ENCODE results near the gene TRAF3.

TRAF3 gene

GRCh38 chr14:102798926-102799325 lies 21.7 kb downstream of the TRAF3 start:
- H3K4me3 ChIP-seq (ENCODE audit: low read depth in 1 of 2, low read length in 2 of 2): no peak overlapping the region
- no peaks in the 10 kb centered on the region for H3K36me3 ChIP-seq (ENCODE audit: insufficient read depth, low read length)
- peaks cover 53% of the 10 kb centered on the region for H4K20me1 ChIP-seq (ENCODE audit: insufficient read depth, low read length)
- H2AFZ ChIP-seq (ENCODE audit: low read depth, low read length): no peak overlapping the region
- DNase-seq (no peak), ATAC-seq (ENCODE audit: insufficient read depth, low read depth) (no peak)
- H3K27ac ChIP-seq (ENCODE audit: low read length): no peak overlapping the region
- H3K79me2 ChIP-seq (ENCODE audit: insufficient read depth, low read length): peaks cover 81% of the 10 kb centered on the region
- H3K4me1 ChIP-seq (ENCODE audit: insufficient read depth, low read length): no peaks in the 10 kb centered on the region
- no peak overlapping the region for H3K4me2 ChIP-seq (ENCODE audit: insufficient read depth, low read length)
- H3K9me3 ChIP-seq (ENCODE audit: insufficient read depth, low read length, severe bottlenecking): no peaks in the 10 kb centered on the region
- H3K27me3 ChIP-seq (ENCODE audit: insufficient read depth, low read length, poor library complexity): no peaks in the 10 kb centered on the region
- TF ChIP-seq, protein P1, sequence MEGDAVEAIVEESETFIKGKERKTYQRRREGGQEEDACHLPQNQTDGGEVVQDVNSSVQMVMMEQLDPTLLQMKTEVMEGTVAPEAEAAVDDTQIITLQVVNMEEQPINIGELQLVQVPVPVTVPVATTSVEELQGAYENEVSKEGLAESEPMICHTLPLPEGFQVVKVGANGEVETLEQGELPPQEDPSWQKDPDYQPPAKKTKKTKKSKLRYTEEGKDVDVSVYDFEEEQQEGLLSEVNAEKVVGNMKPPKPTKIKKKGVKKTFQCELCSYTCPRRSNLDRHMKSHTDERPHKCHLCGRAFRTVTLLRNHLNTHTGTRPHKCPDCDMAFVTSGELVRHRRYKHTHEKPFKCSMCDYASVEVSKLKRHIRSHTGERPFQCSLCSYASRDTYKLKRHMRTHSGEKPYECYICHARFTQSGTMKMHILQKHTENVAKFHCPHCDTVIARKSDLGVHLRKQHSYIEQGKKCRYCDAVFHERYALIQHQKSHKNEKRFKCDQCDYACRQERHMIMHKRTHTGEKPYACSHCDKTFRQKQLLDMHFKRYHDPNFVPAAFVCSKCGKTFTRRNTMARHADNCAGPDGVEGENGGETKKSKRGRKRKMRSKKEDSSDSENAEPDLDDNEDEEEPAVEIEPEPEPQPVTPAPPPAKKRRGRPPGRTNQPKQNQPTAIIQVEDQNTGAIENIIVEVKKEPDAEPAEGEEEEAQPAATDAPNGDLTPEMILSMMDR (IDR thresholded peaks at IDR 0.05; ENCODE audit: borderline replicate concordance, extremely low read depth, low read length, poor library complexity, severe bottlenecking): no peak
- TF ChIP-seq EZH2 (IDR thresholded peaks at IDR 0.05; ENCODE audit: borderline replicate concordance, low read depth, low read length, severe bottlenecking): no peak
- no peak overlapping the region for H3K9ac ChIP-seq (ENCODE audit: low read depth, low read length)

GRCh38 chr14:102799684-102800562 lies 22.7 kb downstream of the TRAF3 start:
- H3K27me3 ChIP-seq (ENCODE audit: insufficient read depth, low read length, poor library complexity): no peaks in the 10 kb centered on the region
- no peak overlapping the region for H3K4me3 ChIP-seq (ENCODE audit: low read depth in 1 of 2, low read length in 2 of 2)
- H3K4me1 ChIP-seq (ENCODE audit: insufficient read depth, low read length): no peaks in the 10 kb centered on the region
- ATAC-seq (ENCODE audit: insufficient read depth, low read depth) (no peak), DNase-seq (no peak)
- H3K4me2 ChIP-seq (ENCODE audit: insufficient read depth, low read length): no peak overlapping the region
- H3K27ac ChIP-seq (ENCODE audit: low read length): no peak overlapping the region
- H3K9me3 ChIP-seq (ENCODE audit: insufficient read depth, low read length, severe bottlenecking): no peaks in the 10 kb centered on the region
- H3K79me2 ChIP-seq (ENCODE audit: insufficient read depth, low read length): peaks cover 81% of the 10 kb centered on the region
- no peaks in the 10 kb centered on the region; the same call in 1 of the 2 replicates for H3K36me3 ChIP-seq (ENCODE audit: insufficient read depth, low read length)
- no peak overlapping the region for H2AFZ ChIP-seq (ENCODE audit: low read depth, low read length)
- TF ChIP-seq, protein P1 (IDR thresholded peaks at IDR 0.05; ENCODE audit: borderline replicate concordance, extremely low read depth, low read length, poor library complexity, severe bottlenecking): no peak
- TF ChIP-seq EZH2 (IDR thresholded peaks at IDR 0.05; ENCODE audit: borderline replicate concordance, low read depth, low read length, severe bottlenecking): no peak
- no peak overlapping the region for H3K9ac ChIP-seq (ENCODE audit: low read depth, low read length)
- peaks cover 55% of the 10 kb centered on the region for H4K20me1 ChIP-seq (ENCODE audit: insufficient read depth, low read length)

GRCh38 chr14:102802834-102803523 lies 25.7 kb downstream of the TRAF3 start:
- Histone ChIP-seq H3K79me2 (ENCODE audit: insufficient read depth, low read length) (peaks cover 86% of the 10 kb centered on the region), H3K9me3 (ENCODE audit: insufficient read depth, low read length, severe bottlenecking) (no peaks in the 10 kb centered on the region), H2AFZ (ENCODE audit: low read depth, low read length) (no peak overlapping the region), H3K36me3 (ENCODE audit: insufficient read depth, low read length) (no peaks in the 10 kb centered on the region; the same call in 1 of the 2 replicates), H3K27ac (ENCODE audit: low read length) (no peak overlapping the region), H3K4me3 (ENCODE audit: low read depth in 1 of 2, low read length in 2 of 2) (no peak overlapping the region), H3K9ac (ENCODE audit: low read depth, low read length) (no peak overlapping the region), H3K4me1 (ENCODE audit: insufficient read depth, low read length) (no peaks in the 10 kb centered on the region), H3K4me2 (ENCODE audit: insufficient read depth, low read length) (no peak overlapping the region), H3K27me3 (ENCODE audit: insufficient read depth, low read length, poor library complexity) (no peaks in the 10 kb centered on the region), H4K20me1 (ENCODE audit: insufficient read depth, low read length) (peaks cover 68% of the 10 kb centered on the region)
- TF ChIP-seq, protein P1 (IDR thresholded peaks at IDR 0.05; ENCODE audit: borderline replicate concordance, extremely low read depth, low read length, poor library complexity, severe bottlenecking): no peak
- TF ChIP-seq EZH2 (IDR thresholded peaks at IDR 0.05; ENCODE audit: borderline replicate concordance, low read depth, low read length, severe bottlenecking): no peak
- ATAC-seq (ENCODE audit: insufficient read depth, low read depth) (no peak), DNase-seq (no peak)

Data from DND-41 (cell line).